HG03558 (cell line): ENCODE data around the gene TMEM267.
"Not testable (repeated sequence)": the region's sequence is repeated elsewhere in the genome, so short reads cannot be mapped to it uniquely, and the experiment has no call there.

Experiments used
- ATAC-seq: cut with Tn5 transposase; IDR thresholded peaks from one replicate; pipeline ENCODE4 v1.9.1; 2021; ENCODE audit warnings: moderate number of reproducible peaks; ENCODE audit not compliant: unreplicated experiment; ENCODE audit errors: extremely low read depth

The TMEM267 gene

DNA sequence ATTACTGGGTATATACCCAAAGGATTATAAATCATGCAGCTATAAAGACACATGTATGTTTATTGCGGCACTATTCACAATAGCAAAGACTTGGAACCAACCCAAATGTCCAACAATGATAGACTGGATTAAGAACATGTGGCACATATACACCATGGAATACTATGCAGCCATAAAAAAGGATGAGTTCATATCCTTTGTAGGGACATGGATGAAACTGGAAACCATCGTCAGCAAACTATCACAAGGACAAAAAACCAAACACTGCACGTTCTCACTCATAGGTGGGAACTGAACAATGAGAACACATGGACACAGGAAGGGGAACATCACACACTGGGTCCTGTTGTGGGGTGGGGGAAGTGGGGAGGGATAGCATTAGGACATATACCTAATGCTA lies 18.2 kb downstream of the TMEM267 start:
- not testable (repeated sequence) for ATAC-seq

DNA sequence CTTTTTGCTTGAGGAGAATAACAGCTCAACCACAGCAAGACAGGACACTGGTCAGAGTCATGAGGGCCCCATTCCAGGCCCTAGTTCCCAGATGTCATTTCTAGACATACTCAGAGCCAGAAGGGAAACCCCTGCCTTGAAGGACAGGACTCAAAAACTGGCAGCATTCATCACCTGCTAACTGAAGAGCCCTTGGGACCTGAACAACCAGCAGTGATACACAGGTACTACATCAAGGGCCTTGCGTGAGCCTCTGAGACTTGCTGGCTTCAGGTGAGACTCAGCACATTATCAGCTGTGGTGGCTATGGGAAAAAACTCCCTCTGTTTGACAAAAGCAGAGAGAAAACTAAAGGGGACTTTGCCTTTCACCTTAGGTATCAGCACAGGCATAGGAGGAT lies 22.6 kb downstream of the TMEM267 start:
- ATAC-seq = no peak

DNA sequence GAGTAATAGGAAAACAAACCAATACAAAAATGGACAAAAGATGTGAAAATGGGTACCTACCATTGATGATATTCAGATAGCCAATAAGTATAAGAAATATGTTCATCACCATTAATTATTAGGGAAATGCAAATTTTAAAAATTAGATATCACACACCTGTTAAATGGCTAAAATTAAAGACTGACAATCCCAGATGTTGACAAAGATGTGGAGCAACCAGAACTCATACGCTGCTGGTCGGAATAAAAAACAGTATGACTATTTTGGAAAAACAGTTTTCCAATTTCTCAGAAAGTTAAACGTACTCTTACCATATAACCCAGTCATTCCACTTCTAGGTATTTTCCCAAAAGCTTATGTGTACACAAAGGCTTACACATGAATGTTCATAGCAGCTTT lies 27.1 kb downstream of the TMEM267 start:
- ATAC-seq = no peak

DNA sequence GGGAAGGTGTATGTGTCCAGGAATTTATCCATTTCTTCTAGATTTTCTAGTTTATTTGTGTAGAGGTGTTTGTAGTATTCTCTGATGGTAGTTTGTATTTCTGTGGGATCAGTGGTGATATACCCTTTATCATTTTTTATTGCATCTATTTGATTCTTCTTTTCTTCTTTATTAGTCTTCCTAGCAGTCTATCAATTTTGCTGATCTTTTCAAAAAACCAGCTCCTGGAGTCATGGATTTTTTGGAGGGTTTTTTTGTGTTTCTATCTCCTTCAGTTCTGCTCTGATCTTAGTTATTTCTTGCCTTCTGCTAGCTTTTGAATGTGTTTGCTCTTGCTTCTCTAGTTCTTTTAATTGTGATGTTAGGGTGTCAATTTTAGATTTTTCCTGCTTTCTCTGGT lies 42.1 kb downstream of the TMEM267 start:
- not testable (repeated sequence) for ATAC-seq

DNA sequence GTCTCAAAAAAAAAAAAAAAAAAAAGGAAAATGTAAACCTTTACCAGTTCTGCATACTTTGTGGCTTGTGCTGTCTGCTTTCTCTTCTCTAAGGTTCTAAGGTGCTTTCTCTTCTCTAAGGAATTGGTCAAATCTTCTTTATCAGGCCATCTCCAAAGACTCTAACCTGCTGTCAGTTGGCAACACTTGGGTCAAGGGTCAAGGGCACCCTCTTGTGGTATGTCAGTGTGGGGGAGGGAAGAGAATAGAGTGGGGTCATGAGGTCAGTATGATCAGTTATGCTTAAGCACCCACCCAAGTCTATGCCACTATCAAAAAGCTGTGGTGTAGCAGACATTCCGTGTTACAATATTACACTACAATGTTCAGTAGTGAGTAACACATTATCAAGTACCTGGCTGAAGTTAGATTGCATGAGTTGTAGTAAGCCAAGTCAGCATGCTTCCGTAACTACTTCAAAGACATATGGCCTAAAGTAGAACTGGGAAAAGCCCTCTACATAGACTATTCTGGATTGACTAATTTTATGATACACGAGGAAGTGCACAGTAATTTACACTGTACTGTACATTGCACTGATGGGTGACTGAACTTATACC lies 46.5 kb downstream of the TMEM267 start:
- no peak for ATAC-seq

DNA sequence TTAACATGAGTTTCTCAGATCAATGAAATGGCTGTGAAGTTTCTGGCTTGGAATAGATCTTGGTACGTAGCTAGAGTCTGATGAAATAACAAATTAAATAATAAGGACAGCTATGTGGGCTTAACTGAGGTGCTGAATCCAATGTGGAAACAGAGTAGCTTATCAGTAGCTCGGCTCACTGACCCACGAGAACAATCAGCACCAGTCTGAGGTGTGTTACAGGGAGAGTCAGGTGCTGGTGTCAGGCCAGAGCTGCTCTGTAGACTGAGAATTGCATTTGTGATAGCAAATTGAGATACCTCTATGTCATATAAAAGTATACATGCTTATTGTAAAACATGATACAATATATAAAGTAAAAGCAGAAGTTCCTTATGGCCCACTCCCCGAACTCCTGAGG lies 50.3 kb downstream of the TMEM267 start:
- ATAC-seq = no peak

DNA sequence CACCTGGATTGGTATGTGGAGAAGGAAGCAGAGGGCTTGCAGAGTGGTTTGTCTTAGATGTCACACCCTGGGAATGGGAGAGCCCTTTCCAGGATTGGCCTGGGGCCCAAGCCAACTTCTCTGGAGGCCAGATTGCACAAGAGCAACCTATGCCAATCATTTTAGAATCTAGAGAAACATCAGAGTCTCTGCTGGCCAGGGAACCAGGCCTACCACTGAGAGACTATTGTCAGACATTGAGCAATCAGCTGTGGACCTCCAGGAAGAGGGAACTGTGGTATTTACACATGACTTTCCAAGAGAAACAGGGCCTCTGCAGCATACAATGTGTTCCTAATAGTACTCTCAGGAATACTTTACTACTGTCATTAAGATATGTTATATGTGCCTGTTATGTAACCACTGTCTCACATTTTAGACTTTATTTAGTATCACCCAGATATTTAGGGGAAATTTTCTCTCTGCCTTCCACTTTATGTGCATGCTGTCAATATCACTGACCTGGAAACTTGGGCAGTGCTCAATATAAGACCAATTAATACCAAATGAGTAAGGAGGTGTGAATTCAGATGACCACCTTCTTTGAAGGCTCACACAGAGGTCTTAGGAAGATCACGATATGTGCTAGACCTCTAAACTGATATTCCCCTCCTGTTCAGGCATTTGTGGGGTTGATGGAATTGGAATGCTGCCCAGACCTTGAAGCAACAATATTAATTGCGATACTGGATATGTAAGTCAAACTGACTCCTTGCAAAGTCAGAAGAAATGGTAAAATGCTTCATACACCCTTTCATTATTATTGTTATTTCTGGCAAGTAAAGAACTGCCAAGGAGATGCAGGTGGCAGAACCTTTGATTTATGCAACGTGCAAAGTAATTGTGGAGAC lies 50.9 kb downstream of the TMEM267 start:
- ATAC-seq = no peak

DNA sequence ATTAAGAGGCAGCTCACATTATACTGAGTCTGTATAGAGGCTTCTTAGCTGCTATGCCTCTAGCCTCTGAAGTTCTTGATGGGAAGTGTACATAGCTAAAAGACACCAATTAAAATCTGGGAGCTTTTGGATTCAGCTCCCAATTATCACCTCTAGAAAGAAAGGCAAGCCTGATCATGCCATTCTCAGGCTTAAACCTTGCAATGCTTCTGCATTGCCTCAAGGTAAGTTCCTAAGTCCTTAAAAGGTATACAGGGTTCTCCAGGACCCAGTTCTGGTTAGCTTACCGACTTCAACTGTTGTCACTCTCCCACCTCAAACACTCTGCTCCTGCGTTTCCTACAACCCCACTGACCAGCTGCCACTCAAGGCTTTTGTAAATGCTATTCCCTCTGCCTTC lies 54.0 kb downstream of the TMEM267 start:
- ATAC-seq = no peak

DNA sequence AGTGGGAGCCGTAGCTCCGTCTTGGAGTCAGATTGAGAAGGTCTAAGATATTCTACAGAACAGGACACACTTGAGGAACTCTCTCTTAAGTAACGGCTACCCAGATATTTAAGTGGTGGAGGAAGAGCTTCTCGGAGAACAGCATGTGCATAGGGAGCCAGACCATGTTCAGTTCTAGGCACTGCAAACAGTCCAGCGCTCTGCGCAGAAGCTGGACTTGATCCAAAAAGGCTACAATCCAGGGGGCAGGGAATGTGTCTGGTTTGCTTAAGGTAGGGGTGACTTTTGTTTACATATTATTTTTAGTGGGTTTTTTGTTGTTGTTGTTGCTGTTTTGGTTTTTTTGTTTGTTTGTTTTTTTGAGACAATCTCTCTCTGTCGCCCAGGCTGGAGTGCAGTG lies 54.6 kb downstream of the TMEM267 start:
- ATAC-seq = no peak

DNA sequence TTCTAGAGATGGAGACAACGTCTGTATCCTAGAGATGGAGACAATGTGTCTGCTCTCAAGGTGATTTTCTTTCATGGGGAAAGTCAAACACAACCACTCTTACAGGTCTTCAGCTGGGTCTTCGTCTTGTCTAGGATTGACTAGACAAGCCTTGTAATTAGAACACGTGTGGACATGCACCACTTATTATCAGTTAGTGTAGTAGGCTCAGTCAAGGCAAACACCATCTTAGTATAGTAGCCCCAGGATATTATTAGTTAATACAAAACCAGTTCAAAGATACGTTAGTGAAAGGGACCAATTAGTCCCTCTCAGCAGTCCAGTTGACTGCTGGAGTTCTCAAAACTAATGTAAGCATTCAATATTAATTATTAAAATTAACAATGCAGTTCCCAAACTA lies 56.4 kb downstream of the TMEM267 start:
- no peak for ATAC-seq

DNA sequence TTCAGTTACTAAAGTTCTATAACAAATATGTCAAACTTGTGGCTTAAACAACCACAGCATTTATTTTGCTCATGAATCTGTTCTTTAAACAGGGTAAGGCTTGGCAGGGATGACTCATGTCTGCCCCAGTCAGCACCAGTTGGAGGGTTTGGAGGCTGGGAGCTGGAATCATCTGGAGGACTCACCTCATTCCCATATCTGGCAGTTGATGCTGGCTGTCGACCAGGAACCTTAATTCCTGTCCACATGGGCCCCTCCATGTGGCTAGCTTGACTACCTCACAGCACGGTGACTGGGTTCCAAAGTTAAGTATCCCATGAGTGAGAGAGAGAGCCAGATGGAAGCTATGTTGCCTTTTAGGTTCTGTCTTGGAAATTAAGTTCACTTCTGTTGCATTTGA lies 57.7 kb downstream of the TMEM267 start:
- ATAC-seq = no peak

DNA sequence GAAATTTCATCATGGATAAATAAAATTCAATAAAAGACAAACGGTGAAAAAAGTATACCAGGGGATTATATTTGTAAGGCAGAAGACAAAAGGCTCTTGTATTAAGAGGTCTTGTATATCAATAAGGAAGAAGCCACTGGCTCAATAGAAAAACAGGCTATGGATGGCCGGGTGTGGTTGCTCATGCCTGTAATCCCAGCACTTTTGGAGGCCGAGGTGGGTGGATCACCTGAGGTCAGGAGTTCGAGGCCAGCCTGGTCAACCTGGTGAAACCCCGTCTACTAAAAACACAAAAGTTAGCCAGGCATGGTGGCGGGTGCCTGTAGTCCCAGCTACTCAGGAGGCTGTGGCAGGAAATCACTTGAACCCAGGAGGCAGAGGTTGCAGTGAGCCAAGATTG lies 60.6 kb downstream of the TMEM267 start:
- ATAC-seq = not testable (repeated sequence)

DNA sequence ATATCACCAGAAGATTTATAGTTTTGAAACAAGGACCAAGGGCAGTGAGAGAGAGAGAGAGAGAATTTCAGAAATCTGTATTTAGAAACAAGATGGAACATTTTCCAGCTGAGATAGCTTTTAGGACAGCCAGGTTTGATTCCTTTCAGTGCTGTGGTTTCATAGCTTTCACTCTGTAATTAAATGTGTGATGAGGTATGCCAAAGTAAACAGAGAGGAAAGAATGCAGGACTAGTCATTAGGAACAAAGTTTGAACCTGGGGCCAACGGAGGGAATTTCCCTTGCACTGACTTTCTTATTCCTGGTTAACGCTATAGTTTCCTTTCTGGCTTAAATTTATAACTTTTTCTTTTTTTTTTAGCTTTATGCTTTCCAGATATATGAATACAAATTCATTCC lies 61.5 kb downstream of the TMEM267 start:
- no peak for ATAC-seq

DNA sequence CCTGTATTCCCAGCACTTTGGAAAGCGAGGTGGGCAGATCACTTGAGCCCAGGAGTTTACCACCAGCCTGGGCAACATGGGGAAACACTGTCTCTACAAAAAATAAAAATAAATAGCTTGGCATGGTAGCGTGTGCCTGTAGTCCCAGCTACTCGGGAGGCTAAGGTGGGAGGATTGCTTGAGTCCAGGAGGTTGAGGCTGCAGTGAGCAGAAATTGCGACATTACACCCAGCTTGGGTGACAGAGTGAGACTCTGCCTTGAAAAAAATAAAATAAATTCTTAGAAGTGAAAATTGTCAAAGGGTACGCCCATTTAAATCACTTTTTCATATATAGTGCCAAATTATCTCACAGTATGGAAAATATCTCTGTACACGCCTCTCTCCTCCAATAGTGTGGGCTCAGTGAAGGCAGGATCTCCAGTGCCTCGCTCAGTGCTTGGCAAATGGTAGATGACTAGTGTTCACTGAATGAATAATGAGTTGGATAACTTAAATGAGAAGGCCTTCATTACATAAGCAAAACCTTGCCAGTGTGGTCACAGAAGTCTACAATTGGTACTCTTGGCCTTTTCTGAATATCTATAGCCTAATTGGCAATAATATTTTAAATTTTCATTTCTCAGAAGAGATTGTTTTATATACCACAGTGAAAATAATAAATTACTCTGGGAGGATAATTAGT lies 62.1 kb downstream of the TMEM267 start:
- ATAC-seq = no peak

DNA sequence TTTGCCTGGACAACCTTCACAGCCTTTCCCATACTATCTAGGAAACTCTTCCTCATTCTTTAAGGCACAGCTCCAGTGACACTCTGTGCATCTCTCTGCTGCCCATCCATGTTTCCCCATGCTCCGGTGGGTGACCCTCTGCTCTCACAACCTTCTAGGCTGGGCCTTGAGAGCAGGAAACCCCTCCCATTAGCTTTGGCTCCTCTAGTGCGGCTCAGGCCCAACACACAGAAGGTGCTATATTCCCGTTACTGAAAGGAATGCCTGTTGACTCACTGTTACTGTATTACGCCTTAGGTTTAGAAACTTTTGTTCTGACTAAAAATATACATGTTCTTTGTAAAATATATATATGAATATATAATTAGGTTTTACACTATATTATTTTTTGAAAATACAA lies 63.4 kb downstream of the TMEM267 start:
- no peak for ATAC-seq

DNA sequence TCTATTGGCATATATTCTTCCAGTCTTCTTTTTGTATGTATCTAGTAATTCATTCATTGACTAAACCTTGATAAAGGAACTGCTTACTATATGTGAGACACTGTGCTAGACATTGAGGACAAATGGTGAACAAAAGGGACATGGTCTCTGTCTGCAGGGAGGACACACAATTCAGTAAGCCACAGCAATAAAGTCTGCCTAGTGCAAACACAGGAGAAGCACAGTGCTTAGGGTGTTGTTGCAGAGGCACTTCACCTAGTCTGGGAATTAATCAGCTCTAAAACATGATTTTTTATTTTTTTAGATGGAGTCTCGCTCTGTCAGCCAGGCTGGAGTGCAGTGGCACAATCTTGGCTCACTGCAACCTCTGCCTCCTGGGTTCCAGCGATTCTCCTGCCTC lies 65.1 kb downstream of the TMEM267 start:
- ATAC-seq = no peak

DNA sequence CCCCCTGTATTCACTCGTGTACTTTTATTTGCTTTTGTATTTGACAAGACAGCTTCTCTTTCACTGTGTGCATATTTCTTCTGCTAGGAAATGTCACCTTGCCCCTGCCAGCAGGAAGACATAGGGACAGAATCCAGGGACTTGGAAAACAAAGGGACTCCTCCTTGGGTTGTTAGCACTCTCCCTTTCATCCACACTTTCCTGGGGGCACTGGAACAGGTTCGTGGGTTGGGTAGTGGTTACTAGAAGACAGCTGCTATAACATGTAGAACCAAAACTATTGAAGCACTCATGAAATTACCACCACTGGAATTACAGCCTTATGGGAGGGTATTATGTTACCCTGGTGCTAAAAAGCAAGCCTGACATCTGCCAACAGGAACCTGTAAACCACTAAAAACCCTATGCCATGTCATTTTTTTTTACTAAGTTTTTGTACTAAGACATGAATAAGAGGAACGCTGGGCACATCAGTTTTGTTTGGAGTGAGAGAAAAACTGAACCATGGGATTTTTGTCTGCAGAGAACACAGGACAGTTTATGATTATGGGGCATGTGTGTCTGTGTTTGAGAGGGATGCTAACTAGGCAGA lies 66.8 kb downstream of the TMEM267 start:
- no peak for ATAC-seq

DNA sequence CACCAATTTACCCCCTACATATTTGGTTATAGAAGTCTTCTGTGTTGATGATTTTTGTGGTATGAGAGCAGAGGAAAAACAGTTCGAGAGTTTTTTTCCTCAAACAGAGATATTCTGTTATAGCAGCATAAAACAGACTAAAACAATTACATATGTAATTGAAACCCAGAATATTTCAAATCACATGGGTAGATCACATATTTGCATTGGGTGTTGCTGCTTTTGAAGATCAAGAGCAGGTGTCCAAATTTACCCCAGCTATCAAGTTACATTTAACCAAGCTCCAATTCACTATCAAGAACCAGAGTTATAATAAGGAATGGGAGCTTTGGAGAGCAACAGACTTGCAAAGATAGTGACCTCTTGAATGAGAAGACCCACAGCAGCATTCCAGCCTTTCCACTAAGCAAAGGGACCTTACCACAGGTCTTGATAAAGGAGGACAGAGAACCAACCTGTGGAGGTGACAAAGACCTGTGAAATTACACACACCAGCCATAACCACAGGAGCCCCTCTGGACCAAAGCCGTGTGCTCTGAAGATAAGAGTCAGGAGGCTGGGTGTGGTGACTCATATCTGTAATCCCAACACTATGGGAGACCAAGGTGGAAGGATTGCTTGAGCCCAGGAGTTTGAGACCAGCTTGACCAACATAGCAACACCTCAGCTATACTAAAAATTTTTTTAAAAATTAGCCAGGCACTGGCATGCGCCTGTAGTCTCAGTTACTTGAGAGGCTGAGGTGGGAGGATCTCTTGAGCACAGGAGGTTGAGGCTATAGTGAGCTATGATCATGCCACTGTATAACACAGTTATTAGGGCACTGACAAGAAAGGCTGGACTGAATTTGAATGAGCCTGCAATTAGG lies 67.5 kb downstream of the TMEM267 start:
- ATAC-seq = no peak

DNA sequence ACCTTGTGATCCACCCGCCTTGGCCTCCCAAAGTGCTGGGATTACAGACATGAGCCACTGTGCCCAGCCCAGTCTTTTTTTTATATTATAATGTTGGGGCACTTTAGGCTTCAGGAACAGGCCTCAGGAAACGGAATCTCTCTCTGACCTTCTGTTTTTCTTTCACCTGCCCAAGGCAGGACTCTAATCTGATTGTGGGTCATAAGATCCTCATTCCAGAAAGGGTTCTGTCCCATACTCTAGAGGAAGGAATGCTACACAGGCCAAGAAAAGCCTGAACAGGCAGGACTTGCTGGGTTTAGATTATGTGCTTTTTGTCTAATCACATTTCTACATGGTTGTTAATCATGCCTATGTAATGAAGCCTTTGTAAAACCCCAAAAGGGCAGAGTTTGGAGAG lies 69.7 kb downstream of the TMEM267 start:
- no peak for ATAC-seq

DNA sequence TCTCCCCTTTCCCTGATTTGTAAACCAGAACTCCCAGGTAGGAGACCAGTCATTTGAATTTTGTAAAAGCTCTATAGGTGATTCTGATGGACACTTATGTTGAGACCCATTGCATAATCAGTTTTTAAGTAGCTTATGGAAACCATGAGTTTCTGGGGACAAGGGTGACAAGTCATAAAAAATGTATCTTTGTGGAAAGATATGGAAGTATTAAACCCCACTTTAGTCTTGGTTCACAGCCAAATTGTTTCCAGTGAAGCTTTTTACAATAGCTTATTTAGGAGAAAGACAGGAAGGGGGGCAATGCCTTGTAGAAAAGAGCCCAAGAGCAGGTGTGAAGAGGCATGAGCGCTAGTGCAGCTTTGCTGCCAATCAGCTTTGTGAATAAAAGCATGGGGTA lies 71.0 kb downstream of the TMEM267 start:
- no peak for ATAC-seq
